ENCODE results near the gene MLH1.
A peak's percentile ranks its signal among the peaks of the same experiment; 100 is the strongest.

MLH1 gene

DNA sequence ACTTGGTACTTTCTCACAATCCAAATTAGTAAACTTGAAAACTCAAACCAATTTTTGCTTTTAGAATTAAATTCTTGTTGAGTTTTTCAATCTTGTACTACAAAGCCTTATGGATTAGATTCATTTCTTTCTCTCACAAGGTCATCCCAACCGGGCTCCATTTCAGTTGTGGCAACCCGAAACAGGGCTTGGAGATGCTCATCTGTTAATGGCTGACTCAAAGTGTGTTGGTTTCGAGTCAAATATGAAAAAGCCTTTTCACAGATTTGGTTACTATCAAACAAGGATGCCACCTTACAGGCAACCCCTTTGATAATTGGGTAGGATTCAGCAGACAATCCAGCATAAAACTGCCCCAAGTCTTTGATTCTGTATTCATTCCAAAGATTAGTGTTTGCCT lies 2.2 kb upstream of the MLH1 start:
- H3K9me3 ChIP-seq (ENCODE audit: severe bottlenecking), result no peaks in the 10 kb centered on the region
- no peak overlapping the region for H3K27ac ChIP-seq (ENCODE audit: poor library complexity, severe bottlenecking)
- TF ChIP-seq, protein P1, sequence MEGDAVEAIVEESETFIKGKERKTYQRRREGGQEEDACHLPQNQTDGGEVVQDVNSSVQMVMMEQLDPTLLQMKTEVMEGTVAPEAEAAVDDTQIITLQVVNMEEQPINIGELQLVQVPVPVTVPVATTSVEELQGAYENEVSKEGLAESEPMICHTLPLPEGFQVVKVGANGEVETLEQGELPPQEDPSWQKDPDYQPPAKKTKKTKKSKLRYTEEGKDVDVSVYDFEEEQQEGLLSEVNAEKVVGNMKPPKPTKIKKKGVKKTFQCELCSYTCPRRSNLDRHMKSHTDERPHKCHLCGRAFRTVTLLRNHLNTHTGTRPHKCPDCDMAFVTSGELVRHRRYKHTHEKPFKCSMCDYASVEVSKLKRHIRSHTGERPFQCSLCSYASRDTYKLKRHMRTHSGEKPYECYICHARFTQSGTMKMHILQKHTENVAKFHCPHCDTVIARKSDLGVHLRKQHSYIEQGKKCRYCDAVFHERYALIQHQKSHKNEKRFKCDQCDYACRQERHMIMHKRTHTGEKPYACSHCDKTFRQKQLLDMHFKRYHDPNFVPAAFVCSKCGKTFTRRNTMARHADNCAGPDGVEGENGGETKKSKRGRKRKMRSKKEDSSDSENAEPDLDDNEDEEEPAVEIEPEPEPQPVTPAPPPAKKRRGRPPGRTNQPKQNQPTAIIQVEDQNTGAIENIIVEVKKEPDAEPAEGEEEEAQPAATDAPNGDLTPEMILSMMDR (IDR thresholded peaks at IDR 0.05; ENCODE audit: poor library complexity, severe bottlenecking), result no peak
- peaks cover 66% of the 10 kb centered on the region for H3K36me3 ChIP-seq (ENCODE audit: low read depth)
- no peaks in the 10 kb centered on the region for H3K27me3 ChIP-seq (ENCODE audit: insufficient read depth, poor library complexity, severe bottlenecking)
- no peak for DNase-seq (ENCODE audit: low spot score)
- H3K4me3 ChIP-seq (ENCODE audit: severe bottlenecking), result peak overlapping the region; percentile 56
- no peak for ATAC-seq (ENCODE audit: low read depth)
- H3K4me1 ChIP-seq (ENCODE audit: insufficient read depth, poor library complexity, severe bottlenecking), result peaks cover 20% of the 10 kb centered on the region

DNA sequence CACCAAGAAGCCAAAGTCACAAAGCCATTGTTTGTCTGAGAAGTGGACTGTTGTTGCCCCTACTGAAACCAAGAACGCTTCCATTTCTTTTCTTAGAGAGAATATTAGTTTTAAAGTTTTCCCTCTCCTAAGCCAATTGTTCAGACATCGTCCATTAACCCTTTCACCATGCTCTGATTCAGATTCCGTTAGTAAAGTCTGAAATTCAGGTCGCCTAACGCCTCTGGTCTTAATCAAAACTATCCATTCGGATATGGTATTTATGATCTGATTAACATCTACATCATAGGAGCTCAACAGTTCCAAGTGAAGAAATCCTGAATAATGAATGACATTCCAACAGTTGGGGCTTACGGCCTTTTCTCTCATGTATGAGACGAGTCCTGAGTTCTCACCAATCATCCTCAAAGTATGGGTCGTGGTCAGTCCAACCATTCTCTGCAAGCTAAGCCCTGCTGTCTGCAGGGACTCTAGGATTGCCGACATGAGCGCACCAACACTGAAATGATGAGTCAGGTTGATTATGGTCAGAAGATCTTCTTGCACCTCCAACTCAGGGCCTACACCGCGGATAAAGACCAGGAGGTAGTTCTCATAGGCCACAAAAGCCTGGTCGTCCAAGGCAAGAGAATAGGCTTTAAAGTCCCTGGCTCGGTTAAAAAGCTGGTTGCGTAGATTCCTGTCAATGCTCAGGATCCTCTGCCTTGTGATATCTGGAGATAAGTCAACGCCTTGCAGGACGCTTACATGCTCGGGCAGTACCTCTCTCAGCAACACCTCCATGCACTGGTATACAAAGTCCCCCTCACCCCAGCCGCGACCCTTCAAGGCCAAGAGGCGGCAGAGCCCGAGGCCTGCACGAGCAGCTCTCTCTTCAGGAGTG lies 1.2 kb upstream of the MLH1 start:
- peaks cover 69% of the 10 kb centered on the region for H3K36me3 ChIP-seq (ENCODE audit: low read depth)
- DNase-seq (ENCODE audit: low spot score), result no peak

DNA sequence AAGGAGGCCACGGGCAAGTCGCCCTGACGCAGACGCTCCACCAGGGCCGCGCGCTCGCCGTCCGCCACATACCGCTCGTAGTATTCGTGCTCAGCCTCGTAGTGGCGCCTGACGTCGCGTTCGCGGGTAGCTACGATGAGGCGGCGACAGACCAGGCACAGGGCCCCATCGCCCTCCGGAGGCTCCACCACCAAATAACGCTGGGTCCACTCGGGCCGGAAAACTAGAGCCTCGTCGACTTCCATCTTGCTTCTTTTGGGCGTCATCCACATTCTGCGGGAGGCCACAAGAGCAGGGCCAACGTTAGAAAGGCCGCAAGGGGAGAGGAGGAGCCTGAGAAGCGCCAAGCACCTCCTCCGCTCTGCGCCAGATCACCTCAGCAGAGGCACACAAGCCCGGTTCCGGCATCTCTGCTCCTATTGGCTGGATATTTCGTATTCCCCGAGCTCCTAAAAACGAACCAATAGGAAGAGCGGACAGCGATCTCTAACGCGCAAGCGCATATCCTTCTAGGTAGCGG lies 452 bp upstream of the MLH1 start, which contains the start of gene EPM2AIP1:
Gene EPM2AIP1 (minus strand): TSS at position 326 of the 520 bp plus-strand sequence. CDS start 54 bp downstream, at position 272.
- H3K4me3 ChIP-seq (ENCODE audit: severe bottlenecking), result peak within 1 kb of the TSS; percentile 64
- no peaks in the 10 kb centered on the region for H3K27me3 ChIP-seq (ENCODE audit: insufficient read depth, poor library complexity, severe bottlenecking)
- peak; percentile 95 for ATAC-seq (ENCODE audit: low read depth)
- TF ChIP-seq, protein P1 (IDR thresholded peaks at IDR 0.05; ENCODE audit: poor library complexity, severe bottlenecking), result peak; percentile 23
- peak; percentile 98 for DNase-seq (ENCODE audit: low spot score)
- H3K36me3 ChIP-seq (ENCODE audit: low read depth), result peaks cover 67% of the 10 kb centered on the region
- no peaks in the 10 kb centered on the region for H3K9me3 ChIP-seq (ENCODE audit: severe bottlenecking)
- peaks cover 20% of the 10 kb centered on the region for H3K4me1 ChIP-seq (ENCODE audit: insufficient read depth, poor library complexity, severe bottlenecking)
- H3K27ac ChIP-seq (ENCODE audit: poor library complexity, severe bottlenecking), result peak within 1 kb of the TSS; percentile 76

More for the DNA sequence above, 1.2 kb upstream of the MLH1 start:
- Histone ChIP-seq H3K9me3 (ENCODE audit: severe bottlenecking) (no peaks in the 10 kb centered on the region), H3K27ac (ENCODE audit: poor library complexity, severe bottlenecking) (peak overlapping the region; percentile 76), H3K27me3 (ENCODE audit: insufficient read depth, poor library complexity, severe bottlenecking) (no peaks in the 10 kb centered on the region), H3K4me3 (ENCODE audit: severe bottlenecking) (peak overlapping the region; percentile 56), H3K4me1 (ENCODE audit: insufficient read depth, poor library complexity, severe bottlenecking) (peaks cover 20% of the 10 kb centered on the region)
- no peak for ATAC-seq (ENCODE audit: low read depth)
- TF ChIP-seq, protein P1 (IDR thresholded peaks at IDR 0.05; ENCODE audit: poor library complexity, severe bottlenecking), result no peak

DNA sequence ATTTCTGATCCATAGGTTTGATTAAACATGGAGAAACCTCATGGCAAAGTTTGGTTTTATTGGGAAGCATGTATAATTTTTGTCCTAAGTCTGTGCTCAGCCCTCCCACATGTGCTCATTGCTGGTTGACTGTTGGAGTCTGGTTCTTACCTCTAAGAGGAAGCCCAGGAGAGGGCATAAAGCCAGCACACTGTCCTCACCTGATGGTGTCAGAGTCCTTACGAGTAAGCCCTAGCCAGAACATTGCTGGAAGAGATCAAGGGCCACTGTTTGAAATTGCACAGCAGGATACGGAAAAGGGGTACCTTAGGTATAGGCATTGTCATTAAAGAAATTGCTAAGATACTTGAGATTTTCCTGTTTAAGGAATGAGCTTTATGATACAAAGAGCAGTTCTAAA lies 21.3 kb downstream of the MLH1 start:
- H3K27me3 ChIP-seq (ENCODE audit: insufficient read depth, poor library complexity, severe bottlenecking), result no peaks in the 10 kb centered on the region
- DNase-seq (ENCODE audit: low spot score) (no peak), ATAC-seq (ENCODE audit: low read depth) (no peak)
- no peaks in the 10 kb centered on the region for H3K4me1 ChIP-seq (ENCODE audit: insufficient read depth, poor library complexity, severe bottlenecking)
- H3K9me3 ChIP-seq (ENCODE audit: severe bottlenecking), result no peaks in the 10 kb centered on the region
- TF ChIP-seq, protein P1 (IDR thresholded peaks at IDR 0.05; ENCODE audit: poor library complexity, severe bottlenecking), result no peak
- H3K27ac ChIP-seq (ENCODE audit: poor library complexity, severe bottlenecking), result no peak overlapping the region
- H3K36me3 ChIP-seq (ENCODE audit: low read depth), result peaks cover 84% of the 10 kb centered on the region
- no peak overlapping the region for H3K4me3 ChIP-seq (ENCODE audit: severe bottlenecking)
